WTC11 (cell line): Measurements from ENCODE around the gene GPR39. TPM values are rescaled to one million over a fixed set of nuclear protein-coding genes. Genes with fewer than 3 reads are reported as not detected.
A peak's percentile ranks its signal among the peaks of the same experiment; 100 is the strongest.

ENCODE experiments used
- ATAC-seq: fragments of 200-7000 bp; cut with Tn5 transposase; 2 replicates; pipeline ENCODE4 v1.10.0; 2021; ENCODE audit warnings: mild to moderate bottlenecking, moderate library complexity
- CTCF ChIA-PET: fragments of 300-600 bp; sonication (Branson Sonifier 250); formaldehyde crosslinking; loops from one replicate; lab custom pipeline; 2021; ENCODE audit warnings: antibody characterized with exemption; lab: Charles Lee
- POLR2A ChIA-PET: fragments of 350-600 bp; sonication (Branson Sonifier 250); formaldehyde crosslinking; loops from one replicate; lab custom pipeline; 2021; ENCODE audit warnings: antibody characterized with exemption; lab: Charles Lee
- DNase-seq: peaks from one replicate; pipeline ENCODE4 v3.0.0; 2021; ENCODE audit warnings: low spot score
- H3K27ac Mint-ChIP-seq: 2 replicates; pipeline ENCODE4 v1.8.0; 2021; ENCODE audit warnings: mixed read lengths
- H3K27me3 Mint-ChIP-seq: 2 replicates; pipeline ENCODE4 v1.8.0; 2021; ENCODE audit warnings: low read depth, mild to moderate bottlenecking, moderate library complexity, mixed read lengths
- H3K36me3 Mint-ChIP-seq: 2 replicates; pipeline ENCODE4 v1.8.0; 2021; ENCODE audit warnings: mixed read lengths
- H3K4me1 Mint-ChIP-seq: 2 replicates; pipeline ENCODE4 v1.8.0; 2022; ENCODE audit warnings: mixed read lengths
- H3K4me3 Mint-ChIP-seq: 2 replicates; pipeline ENCODE4 v1.8.0; 2021; ENCODE audit warnings: mild to moderate bottlenecking, moderate library complexity, mixed read lengths
- H3K9me3 Mint-ChIP-seq: 2 replicates; pipeline ENCODE4 v1.8.0; 2021; ENCODE audit warnings: mixed read lengths
- ARID4B ChIP-seq: sonication (generic); formaldehyde crosslinking; IDR thresholded peaks from 2 replicates; pipeline ENCODE4 v1.8.0; 2023; ENCODE audit warnings: missing genetic modification reagents, mild to moderate bottlenecking, borderline replicate concordance
- CREB1 ChIP-seq: sonication (generic); formaldehyde crosslinking; IDR thresholded peaks from 2 replicates; pipeline ENCODE4 v1.8.0; 2023; ENCODE audit warnings: mild to moderate bottlenecking, missing genetic modification reagents
- CTCF ChIP-seq: fragments of 200-600 bp; IDR thresholded peaks from 2 replicates; pipeline ENCODE4 v1.8.0; 2022; ENCODE audit warnings: antibody characterized with exemption
- FOXP4 ChIP-seq: sonication (generic); formaldehyde crosslinking; IDR thresholded peaks from 2 replicates; pipeline ENCODE4 v1.8.0; 2022; ENCODE audit warnings: mild to moderate bottlenecking, missing genetic modification reagents
- NFATC4 ChIP-seq: fragments of 250-450 bp; sonication (Bioruptor Pico); IDR thresholded peaks from 2 replicates; pipeline ENCODE4 v1.9.0; 2021; ENCODE audit warnings: mild to moderate bottlenecking
- NFE2L1 ChIP-seq: sonication (generic); formaldehyde crosslinking; IDR thresholded peaks from 2 replicates; pipeline ENCODE4 v1.8.1; 2023; ENCODE audit warnings: missing genetic modification reagents
- PRRX2 ChIP-seq: fragments of 250-450 bp; sonication (Bioruptor Pico); IDR thresholded peaks from 2 replicates; pipeline ENCODE4 v1.8.0; 2021; ENCODE audit warnings: mild to moderate bottlenecking
- STAT6 ChIP-seq: sonication (generic); formaldehyde crosslinking; conservative IDR thresholded peaks from 2 replicates; pipeline ENCODE4 v1.8.1; 2023; ENCODE audit warnings: mild to moderate bottlenecking, low read depth, missing genetic modification reagents, moderate library complexity
- TCF7 ChIP-seq: sonication (generic); formaldehyde crosslinking; IDR thresholded peaks from 2 replicates; pipeline ENCODE4 v1.8.0; 2022; ENCODE audit warnings: mild to moderate bottlenecking, low read depth, missing genetic modification reagents, moderate library complexity
- USF1 ChIP-seq: sonication (generic); formaldehyde crosslinking; IDR thresholded peaks from 2 replicates; pipeline ENCODE4 v1.8.0; 2022; ENCODE audit warnings: mild to moderate bottlenecking, missing genetic modification reagents
- ZBTB43 ChIP-seq: sonication (generic); formaldehyde crosslinking; IDR thresholded peaks from 2 replicates; pipeline ENCODE4 v1.8.1; 2023; ENCODE audit warnings: mild to moderate bottlenecking, missing genetic modification reagents
- ZNF396 ChIP-seq: fragments of 250-450 bp; sonication (Bioruptor Pico); IDR thresholded peaks from 2 replicates; pipeline ENCODE4 v1.8.0; 2021; ENCODE audit warnings: mild to moderate bottlenecking, moderate library complexity, borderline replicate concordance
- ZNF425 ChIP-seq: fragments of 250-450 bp; sonication (Bioruptor Pico); conservative IDR thresholded peaks from 2 replicates; pipeline ENCODE4 v1.9.0; 2021; ENCODE audit warnings: mild to moderate bottlenecking
- ZNF512 ChIP-seq: sonication (generic); formaldehyde crosslinking; IDR thresholded peaks from 2 replicates; pipeline ENCODE4 v1.8.1; 2022; ENCODE audit warnings: missing genetic modification reagents, borderline replicate concordance
- total RNA-seq: library from RNA; stranded (reverse); gene quantifications from 3 replicates; pipeline ENCODE4 v1.2.3, GENCODE V29; 2021

Gene GPR39
- total RNA-seq, 1 experiment from 2014 or later = 0.74 TPM

GRCh38 chr2:132651115-132652045 is 234.8 kb downstream of the GPR39 start:
- Mint-ChIP-seq H3K27ac (no peak overlapping the region), H3K27me3 (no peaks in the 10 kb centered on the region)
- peak; percentile 50 for TF ChIP-seq CTCF
- TF ChIP-seq CREB1 (CRISPR knock-in tag) = no peak
- TF ChIP-seq, all 79 proteins: peak for 1
- CTCF ChIA-PET = interaction anchor here (0.6 to 1.9 kb wide), 26 partner anchors 8 to 614 kb away, joined by 3 to 19 read pairs (median 4); partner anchors contain the start of gene LYPD1
- DNase-seq (peak; percentile 34), ATAC-seq (peak; percentile 91)
- Mint-ChIP-seq H3K4me1 (peaks cover 6% of the 10 kb centered on the region), H3K4me3 (no peak overlapping the region), H3K9me3 (no peaks in the 10 kb centered on the region), H3K36me3 (no peaks in the 10 kb centered on the region)
- POLR2A ChIA-PET = interaction anchor here (1.1 kb wide), 1 partner anchor 18 kb away, joined by 4 read pairs; the partner anchor contains the start of gene LYPD1

- ChIA-PET CTCF (interaction anchor here (0.8 to 1.9 kb wide), 4 partner anchors 16 to 304 kb away, joined by 3 to 5 read pairs (median 4); no protein-coding TSS in a partner anchor), POLR2A (no interaction called here)
- H3K36me3 Mint-ChIP-seq = no peaks in the 10 kb centered on the region
- no peak overlapping the region for H3K27ac Mint-ChIP-seq
- no peak overlapping the region for H3K4me3 Mint-ChIP-seq
- no peaks in the 10 kb centered on the region for H3K9me3 Mint-ChIP-seq
- H3K27me3 Mint-ChIP-seq = no peaks in the 10 kb centered on the region
- peaks cover 14% of the 10 kb centered on the region for H3K4me1 Mint-ChIP-seq
- no peak for ATAC-seq
- no peak for DNase-seq
- no peak for TF ChIP-seq ZNF425
- no peak for TF ChIP-seq PRRX2 (CRISPR knock-in tag)
- TF ChIP-seq STAT6 (CRISPR knock-in tag) = no peak
- TF ChIP-seq TCF7 (CRISPR knock-in tag) = no peak
- no peak for TF ChIP-seq USF1 (CRISPR knock-in tag)
- TF ChIP-seq ZNF396 (CRISPR knock-in tag) = no peak
- no peak for TF ChIP-seq ARID4B (CRISPR knock-in tag)
- TF ChIP-seq NFE2L1 (CRISPR knock-in tag) = no peak
- no peak for TF ChIP-seq ZBTB43
- TF ChIP-seq FOXP4 (CRISPR knock-in tag) = no peak
- no peak for TF ChIP-seq ZNF512 (CRISPR knock-in tag)
- TF ChIP-seq NFATC4 = no peak
These were observed 235.9 kb downstream of the GPR39 start for GRCh38 chr2:132652474-132652873.
